Esophagus (tissue), 2 donors: ENCODE measurements around the gene APRT. TPM values are rescaled to one million over a fixed set of nuclear protein-coding genes. Genes with fewer than 3 reads are reported as not detected.
A peak's percentile ranks its signal among the peaks of the same experiment; 100 is the strongest.

Experiments
- H3K27ac ChIP-seq, 2 donors: one replicate each; pipeline ENCODE4 v1.5.1; 2013; ENCODE audit warnings: low read depth in 2 of 2, mild to moderate bottlenecking in 2 of 2, inconsistent platforms in 1 of 2, low read length in 1 of 2, moderate library complexity in 1 of 2
- H3K27me3 ChIP-seq, 2 donors: one replicate each; pipeline ENCODE4 v1.6.1; 2013; ENCODE audit warnings: low read length in 2 of 2, control low read depth in 1 of 2, mild to moderate bottlenecking in 1 of 2; ENCODE audit not compliant: insufficient read depth in 2 of 2, control insufficient read depth in 1 of 2
- H3K36me3 ChIP-seq, 2 donors: one replicate each; pipeline ENCODE4 v1.6.1; 2013; ENCODE audit warnings: low read length in 1 of 2; ENCODE audit not compliant: control insufficient read depth in 2 of 2, insufficient read depth in 2 of 2
- H3K4me1 ChIP-seq, 2 donors: one replicate each; pipeline ENCODE4 v1.6.1; 2013; ENCODE audit warnings: low read length in 1 of 2; ENCODE audit not compliant: control insufficient read depth in 2 of 2, insufficient read depth in 2 of 2
- H3K4me3 ChIP-seq, 2 donors: one replicate each; pipeline ENCODE4 v1.5.1; 2013; ENCODE audit warnings: low read length in 2 of 2, mild to moderate bottlenecking in 2 of 2, low read depth in 1 of 2, moderate library complexity in 1 of 2
- H3K9me3 ChIP-seq, 2 donors: one replicate each; pipeline ENCODE4 v1.6.1; 2013; ENCODE audit warnings: mild to moderate bottlenecking in 2 of 2, low read depth in 1 of 2, low read length in 1 of 2, moderate library complexity in 1 of 2; ENCODE audit not compliant: control insufficient read depth in 2 of 2, insufficient read depth in 1 of 2
- WGBS, 2 donors: extraction: QIAGEN DNeasy Blood & Tissue Kit; methylation state at CpG; one replicate each; pipeline ENCODE4 v1.1.7; 2013; 5-methylcytosine and 5-hydroxymethylcytosine counted together
- polyA plus RNA-seq, 2 donors: library from polyadenylated mRNA; stranded (reverse); fragments of 200-250 nt; gene quantifications; one replicate each; pipeline ENCODE4 v1.2.3, GENCODE V29; 2013
- donor health status: healthy with polysubstance abuse.
- donor health status: Bipolar disorder and iron deficiency.

The APRT gene
- polyA plus RNA-seq, 2 donors = 137 to 223 TPM

- H3K4me1 ChIP-seq = no peaks in the 10 kb centered on the region
- no peak overlapping the region for H3K27ac ChIP-seq
- no peaks in the 10 kb centered on the region for H3K27me3 ChIP-seq
- H3K36me3 ChIP-seq = peaks cover 0 to 41% of the 10 kb centered on the region in 2 donors
- 94 to 95% methylated on average over 31 to 33 of the region's 33 CpGs for WGBS, 2 donors
- no peak overlapping the region for H3K4me3 ChIP-seq
- H3K9me3 ChIP-seq = no peaks in the 10 kb centered on the region
Measured at GRCh38 chr16:88835818-88836217, 24.1 kb upstream of the APRT start.

- 84% methylated on average over 8 to 11 of the region's 11 CpGs for WGBS, 2 donors
- Histone ChIP-seq H3K9me3 (no peaks in the 10 kb centered on the region), H3K27ac (no peak overlapping the region), H3K4me1 (no peaks in the 10 kb centered on the region), H3K36me3 (peaks cover 0 to 39% of the 10 kb centered on the region in 2 donors), H3K27me3 (no peaks in the 10 kb centered on the region), H3K4me3 (no peak overlapping the region)
Measured at GRCh38 chr16:88835383-88835782, 23.7 kb upstream of the APRT start.

- no peaks in the 10 kb centered on the region for H3K4me1 ChIP-seq
- H3K27me3 ChIP-seq = no peaks in the 10 kb centered on the region
- no peaks in the 10 kb centered on the region for H3K9me3 ChIP-seq
- H3K36me3 ChIP-seq = peaks cover 0 to 32% of the 10 kb centered on the region in 2 donors
- H3K27ac ChIP-seq = no peak overlapping the region
- 96 to 97% methylated on average over 10 to 13 of the region's 13 CpGs for WGBS, 2 donors
- H3K4me3 ChIP-seq = no peak overlapping the region
Measured at GRCh38 chr16:88834670-88835069, 22.9 kb upstream of the APRT start.

- peaks cover 0 to 27% of the 10 kb centered on the region in 2 donors for H3K36me3 ChIP-seq
- 94 to 97% methylated on average over 12 to 13 of the region's 13 CpGs for WGBS, 2 donors
- H3K27me3 ChIP-seq = no peaks in the 10 kb centered on the region
Measured at GRCh38 chr16:88833086-88833485, 21.4 kb upstream of the APRT start.

GRCh38 chr16:88831838-88832237 is 20.1 kb upstream of the APRT start:
- WGBS, 2 donors = 53 to 69% methylated on average over 12 to 13 of the region's 13 CpGs

More at GRCh38 chr16:88833086-88833485, 21.4 kb upstream of the APRT start:
- Histone ChIP-seq H3K4me3 (no peak overlapping the region), H3K9me3 (no peaks in the 10 kb centered on the region), H3K4me1 (no peaks in the 10 kb centered on the region), H3K27ac (no peak overlapping the region)

GRCh38 chr16:88830783-88831182 is 19.1 kb upstream of the APRT start:
- no peaks in the 10 kb centered on the region for H3K9me3 ChIP-seq
- H3K27me3 ChIP-seq = no peaks in the 10 kb centered on the region
- no peak overlapping the region for H3K27ac ChIP-seq
- 89% methylated on average over 14 of the region's 14 CpGs for WGBS, 2 donors
- no peak overlapping the region for H3K4me3 ChIP-seq
- H3K36me3 ChIP-seq = peaks cover 0 to 23% of the 10 kb centered on the region in 2 donors
- H3K4me1 ChIP-seq = peaks cover 3 to 15% of the 10 kb centered on the region in 2 donors

More at GRCh38 chr16:88831838-88832237, 20.1 kb upstream of the APRT start:
- Histone ChIP-seq H3K36me3 (peaks cover 0 to 26% of the 10 kb centered on the region in 2 donors), H3K27me3 (no peaks in the 10 kb centered on the region), H3K27ac (no peak overlapping the region), H3K4me1 (peaks cover under 1 to 4% of the 10 kb centered on the region in 2 donors), H3K9me3 (no peaks in the 10 kb centered on the region), H3K4me3 (no peak overlapping the region)

- Histone ChIP-seq H3K27ac (no peak overlapping the region), H3K4me1 (peaks cover 3 to 19% of the 10 kb centered on the region in 2 donors), H3K36me3 (peaks cover 0 to 18% of the 10 kb centered on the region in 2 donors), H3K27me3 (no peaks in the 10 kb centered on the region), H3K9me3 (no peaks in the 10 kb centered on the region), H3K4me3 (no peak overlapping the region)
- WGBS, 2 donors = 71 to 74% methylated on average over 11 of the region's 11 CpGs
Measured at GRCh38 chr16:88830258-88830657, 18.5 kb upstream of the APRT start.

GRCh38 chr16:88828711-88829110 is 17.0 kb upstream of the APRT start:
- Histone ChIP-seq H3K27me3 (no peaks in the 10 kb centered on the region), H3K4me3 (no peak overlapping the region), H3K27ac (no peak overlapping the region), H3K4me1 (peaks cover 3 to 19% of the 10 kb centered on the region in 2 donors), H3K9me3 (no peaks in the 10 kb centered on the region), H3K36me3 (peaks cover 0 to 17% of the 10 kb centered on the region in 2 donors)
- WGBS, 2 donors = 75 to 86% methylated on average over 24 of the region's 24 CpGs

- Histone ChIP-seq H3K27ac (no peak overlapping the region), H3K4me3 (no peak overlapping the region), H3K36me3 (peaks cover 0 to 19% of the 10 kb centered on the region in 2 donors), H3K4me1 (peaks cover 3 to 19% of the 10 kb centered on the region in 2 donors), H3K27me3 (no peaks in the 10 kb centered on the region), H3K9me3 (no peaks in the 10 kb centered on the region)
- WGBS, 2 donors = 92 to 93% methylated on average over 21 of the region's 21 CpGs
Measured at GRCh38 chr16:88827727-88828126, 16.0 kb upstream of the APRT start.

- no peaks in the 10 kb centered on the region for H3K9me3 ChIP-seq
- WGBS, 2 donors = 76 to 79% methylated on average over 21 to 26 of the region's 26 CpGs
- peaks cover 0 to 33% of the 10 kb centered on the region in 2 donors for H3K36me3 ChIP-seq
- H3K27me3 ChIP-seq = no peaks in the 10 kb centered on the region
- no peak overlapping the region for H3K4me3 ChIP-seq
- H3K4me1 ChIP-seq = peaks cover 3 to 19% of the 10 kb centered on the region in 2 donors
- H3K27ac ChIP-seq = peak overlapping the region in 1 of 2 donors; percentile 4
Measured at GRCh38 chr16:88826070-88826840, 14.5 kb upstream of the APRT start.
